HG02973 (cell line): Measurements from ENCODE around the gene RAPH1.

Experiments
- ATAC-seq: cut with Tn5 transposase; IDR thresholded peaks from one replicate; pipeline ENCODE4 v1.9.1; 2021; ENCODE audit warnings: moderate library complexity; ENCODE audit not compliant: unreplicated experiment

The RAPH1 gene, protein sequence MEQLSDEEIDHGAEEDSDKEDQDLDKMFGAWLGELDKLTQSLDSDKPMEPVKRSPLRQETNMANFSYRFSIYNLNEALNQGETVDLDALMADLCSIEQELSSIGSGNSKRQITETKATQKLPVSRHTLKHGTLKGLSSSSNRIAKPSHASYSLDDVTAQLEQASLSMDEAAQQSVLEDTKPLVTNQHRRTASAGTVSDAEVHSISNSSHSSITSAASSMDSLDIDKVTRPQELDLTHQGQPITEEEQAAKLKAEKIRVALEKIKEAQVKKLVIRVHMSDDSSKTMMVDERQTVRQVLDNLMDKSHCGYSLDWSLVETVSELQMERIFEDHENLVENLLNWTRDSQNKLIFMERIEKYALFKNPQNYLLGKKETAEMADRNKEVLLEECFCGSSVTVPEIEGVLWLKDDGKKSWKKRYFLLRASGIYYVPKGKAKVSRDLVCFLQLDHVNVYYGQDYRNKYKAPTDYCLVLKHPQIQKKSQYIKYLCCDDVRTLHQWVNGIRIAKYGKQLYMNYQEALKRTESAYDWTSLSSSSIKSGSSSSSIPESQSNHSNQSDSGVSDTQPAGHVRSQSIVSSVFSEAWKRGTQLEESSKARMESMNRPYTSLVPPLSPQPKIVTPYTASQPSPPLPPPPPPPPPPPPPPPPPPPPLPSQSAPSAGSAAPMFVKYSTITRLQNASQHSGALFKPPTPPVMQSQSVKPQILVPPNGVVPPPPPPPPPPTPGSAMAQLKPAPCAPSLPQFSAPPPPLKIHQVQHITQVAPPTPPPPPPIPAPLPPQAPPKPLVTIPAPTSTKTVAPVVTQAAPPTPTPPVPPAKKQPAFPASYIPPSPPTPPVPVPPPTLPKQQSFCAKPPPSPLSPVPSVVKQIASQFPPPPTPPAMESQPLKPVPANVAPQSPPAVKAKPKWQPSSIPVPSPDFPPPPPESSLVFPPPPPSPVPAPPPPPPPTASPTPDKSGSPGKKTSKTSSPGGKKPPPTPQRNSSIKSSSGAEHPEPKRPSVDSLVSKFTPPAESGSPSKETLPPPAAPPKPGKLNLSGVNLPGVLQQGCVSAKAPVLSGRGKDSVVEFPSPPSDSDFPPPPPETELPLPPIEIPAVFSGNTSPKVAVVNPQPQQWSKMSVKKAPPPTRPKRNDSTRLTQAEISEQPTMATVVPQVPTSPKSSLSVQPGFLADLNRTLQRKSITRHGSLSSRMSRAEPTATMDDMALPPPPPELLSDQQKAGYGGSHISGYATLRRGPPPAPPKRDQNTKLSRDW

DNA sequence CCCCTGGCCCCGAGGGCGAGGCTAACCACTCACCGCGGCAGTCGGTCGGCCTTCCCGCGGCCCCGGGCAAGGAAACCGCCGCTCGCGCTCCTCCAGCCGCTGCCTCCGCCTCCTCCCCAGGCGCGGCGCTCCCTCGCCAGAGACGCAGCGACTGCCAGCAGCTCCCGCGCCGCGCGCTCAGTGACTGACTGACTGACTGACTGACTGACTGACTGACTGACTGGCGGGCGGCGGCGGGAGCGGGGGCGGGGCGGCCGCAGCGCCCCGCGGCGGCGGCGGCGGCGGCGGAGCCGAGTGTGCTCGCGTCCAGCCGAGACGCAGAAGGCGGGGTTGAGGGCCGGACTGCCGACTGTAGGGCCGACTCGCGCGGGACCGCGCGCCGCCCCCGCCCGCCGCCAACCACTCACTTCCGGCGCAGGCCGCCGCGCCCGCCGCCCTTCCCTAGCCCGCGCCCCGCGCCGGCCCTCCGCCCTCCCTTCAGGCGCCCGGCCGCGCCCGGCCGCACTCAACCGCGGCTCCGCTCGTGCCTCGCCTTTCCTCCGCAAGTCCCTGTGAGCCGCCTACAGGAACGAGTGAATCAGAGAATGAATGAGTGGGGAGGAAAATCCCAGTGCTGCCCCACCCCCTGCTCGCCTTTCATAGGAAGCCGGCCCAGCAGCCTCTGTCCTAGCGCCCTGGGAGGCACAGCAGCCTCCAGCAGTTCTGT is at the start of gene RAPH1:
TSS of gene RAPH1 (minus strand) at position 224 of the 706 bp plus-strand sequence. CDS start 39,948 bp downstream, outside the sequence.
- ATAC-seq, result peak; percentile 62

DNA sequence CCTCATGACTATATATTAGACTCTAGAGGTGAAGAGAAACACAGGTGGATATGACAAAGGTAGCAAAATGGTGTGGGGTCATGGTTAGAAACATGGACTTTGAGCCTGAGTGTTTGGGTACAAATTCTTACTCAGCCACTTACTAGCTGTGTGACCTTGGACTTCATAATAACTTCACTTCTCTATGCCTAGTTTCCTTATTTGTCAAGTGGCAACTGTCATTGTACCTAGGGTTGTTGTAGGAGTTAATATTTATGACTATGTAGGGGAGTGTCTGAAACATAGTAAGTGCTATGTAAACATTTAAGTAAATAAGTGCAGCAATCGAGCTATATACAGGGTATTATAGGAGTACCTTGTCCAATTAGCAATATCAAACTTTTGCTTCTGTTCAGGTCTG is 49.7 kb upstream of the RAPH1 start:
- no peak for ATAC-seq

DNA sequence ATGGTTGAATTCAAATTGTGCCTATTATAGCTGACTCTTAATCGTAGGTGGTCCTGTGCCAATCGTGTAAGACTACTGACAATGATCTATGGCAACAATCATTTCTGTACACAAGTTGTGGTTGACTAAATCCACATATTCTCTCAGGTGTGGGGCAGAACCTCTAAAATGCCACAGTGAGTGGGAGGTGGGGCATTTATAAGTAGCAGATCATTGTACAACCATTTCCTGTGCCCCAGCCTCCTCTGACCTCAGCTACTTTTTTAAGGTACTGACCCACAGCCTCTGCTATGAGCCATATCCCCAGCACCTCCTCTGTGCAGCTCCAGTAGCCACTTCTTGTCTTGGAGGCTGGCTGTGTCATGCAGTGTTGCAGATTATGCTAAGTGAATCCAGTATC is 48.6 kb upstream of the RAPH1 start:
- ATAC-seq, result peak; percentile 48

DNA sequence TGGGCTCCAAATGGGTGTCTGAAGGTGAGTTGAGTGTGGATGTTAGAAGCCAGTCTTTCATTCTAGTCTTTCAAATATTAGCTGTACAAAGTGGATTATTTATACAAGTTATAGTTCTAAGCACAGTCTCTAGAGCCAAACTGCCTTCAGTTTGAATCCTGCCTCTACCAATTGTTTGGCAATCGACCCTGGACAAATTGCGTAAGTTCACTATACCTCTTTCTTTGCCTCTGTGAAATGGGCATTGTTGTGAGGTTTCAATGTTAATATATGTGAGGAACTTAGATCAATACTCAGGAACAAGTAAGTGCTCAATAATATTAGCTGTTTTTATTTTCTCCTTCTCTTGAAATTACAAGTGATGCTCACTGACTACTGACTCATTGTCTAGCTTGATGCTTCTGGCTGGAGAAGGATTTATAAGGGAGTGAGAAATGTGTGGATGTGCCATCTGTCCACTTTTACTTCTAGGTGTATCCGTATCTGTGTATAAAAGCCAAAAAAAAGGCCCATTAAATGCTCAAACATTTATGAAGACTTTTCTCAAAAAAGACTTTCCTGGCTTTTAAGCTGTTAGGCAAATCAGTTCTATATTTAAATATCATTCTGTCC is 48.1 kb upstream of the RAPH1 start:
- no peak for ATAC-seq

DNA sequence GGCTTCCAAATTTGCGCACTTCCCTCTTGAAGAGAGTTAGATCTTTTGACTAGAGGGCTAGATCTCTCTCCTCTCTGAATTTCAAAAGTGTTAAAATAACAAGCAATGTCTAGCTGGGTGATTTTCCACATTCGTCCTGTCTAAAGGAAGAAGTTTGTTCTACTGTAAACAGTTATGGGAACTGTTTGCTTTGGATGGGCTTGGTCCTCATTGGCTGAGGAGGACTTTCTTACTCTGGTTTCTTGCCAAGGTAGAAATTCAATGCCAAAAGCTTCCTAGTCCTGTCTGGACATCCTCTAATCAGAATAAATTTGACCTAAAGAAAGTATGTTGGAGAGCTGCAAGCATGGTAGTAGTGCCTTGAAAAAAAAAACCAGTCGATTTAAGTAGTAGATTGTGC is 47.4 kb upstream of the RAPH1 start:
- no peak for ATAC-seq

DNA sequence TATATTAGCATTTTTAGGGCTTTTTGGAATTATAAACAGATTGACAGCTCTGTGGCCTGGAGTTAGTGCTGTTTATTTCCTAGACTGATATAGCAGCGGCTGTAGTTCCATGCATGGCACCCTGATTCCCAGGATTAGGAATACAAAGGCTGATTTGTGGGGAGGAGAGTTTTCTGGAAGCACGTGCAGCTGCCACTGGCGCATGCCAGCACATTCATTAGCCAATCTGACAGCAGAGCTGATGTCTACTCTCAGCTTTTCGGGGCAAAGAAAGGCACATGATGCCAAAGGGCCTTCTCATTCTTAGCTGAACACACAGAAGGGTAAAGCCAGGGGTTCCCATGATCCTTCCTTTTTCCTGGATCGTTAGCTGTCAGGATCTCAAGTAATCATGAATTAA is 45.7 kb upstream of the RAPH1 start:
- no peak for ATAC-seq

DNA sequence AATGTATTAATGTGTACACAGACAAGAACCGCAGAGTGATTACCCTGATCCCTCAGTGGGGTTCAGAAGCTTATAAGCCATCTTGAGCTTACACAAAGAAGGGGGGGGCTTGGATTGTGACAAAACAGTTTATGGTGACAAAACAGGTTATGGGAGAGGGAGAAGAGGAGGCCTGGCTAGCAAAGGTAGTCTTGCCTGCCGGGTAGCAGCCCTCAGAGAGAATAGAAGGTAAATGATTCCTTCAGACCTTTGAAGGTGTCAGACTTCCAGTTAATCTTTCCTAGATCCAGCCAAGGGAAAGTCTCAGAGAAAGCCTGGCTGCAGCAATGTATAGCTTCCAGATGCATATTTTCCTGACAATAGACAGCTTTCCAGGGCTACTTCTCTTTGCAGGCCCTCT is 44.6 kb upstream of the RAPH1 start:
- ATAC-seq, result no peak

DNA sequence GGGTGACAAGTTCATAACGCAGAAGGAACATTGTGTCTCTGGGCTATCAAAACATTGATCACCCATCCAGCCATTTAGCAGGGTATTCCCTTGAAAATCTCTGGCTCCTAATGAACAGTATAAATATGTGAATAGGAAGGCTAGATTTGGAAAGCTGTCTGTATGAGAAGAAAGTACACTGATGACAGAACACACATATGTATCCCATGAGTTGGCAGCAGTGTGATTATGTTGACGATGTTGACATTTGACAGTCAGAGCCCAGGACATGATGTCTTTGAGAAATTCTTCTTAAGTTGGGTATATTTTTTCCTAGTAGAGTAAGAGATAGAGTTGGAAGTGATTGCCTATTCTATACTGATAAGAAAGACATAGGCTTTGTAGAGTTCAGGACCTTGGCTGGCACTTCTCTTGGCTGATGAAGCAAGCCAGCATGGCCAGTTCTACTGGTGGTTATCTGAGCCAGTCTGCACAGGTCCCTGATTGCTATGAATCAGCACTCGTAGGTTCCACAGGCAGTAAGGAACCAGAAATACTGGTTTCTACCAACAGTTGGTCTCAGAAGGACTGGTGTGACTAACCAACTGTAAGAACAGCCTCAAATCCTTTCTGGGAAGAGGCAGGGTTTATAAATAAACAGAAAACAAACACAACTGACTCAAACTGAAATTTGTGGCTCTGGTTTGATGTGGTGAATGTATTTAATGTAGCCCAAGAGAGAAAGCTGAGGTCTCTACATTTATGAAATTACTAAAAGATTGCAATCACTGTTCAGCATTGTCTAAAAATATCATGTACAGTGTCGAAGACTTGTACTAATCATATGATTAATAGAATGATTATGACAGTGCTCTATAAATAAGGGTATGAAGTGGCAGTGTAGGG is 43.9 kb upstream of the RAPH1 start:
- ATAC-seq, result peak; percentile 97

DNA sequence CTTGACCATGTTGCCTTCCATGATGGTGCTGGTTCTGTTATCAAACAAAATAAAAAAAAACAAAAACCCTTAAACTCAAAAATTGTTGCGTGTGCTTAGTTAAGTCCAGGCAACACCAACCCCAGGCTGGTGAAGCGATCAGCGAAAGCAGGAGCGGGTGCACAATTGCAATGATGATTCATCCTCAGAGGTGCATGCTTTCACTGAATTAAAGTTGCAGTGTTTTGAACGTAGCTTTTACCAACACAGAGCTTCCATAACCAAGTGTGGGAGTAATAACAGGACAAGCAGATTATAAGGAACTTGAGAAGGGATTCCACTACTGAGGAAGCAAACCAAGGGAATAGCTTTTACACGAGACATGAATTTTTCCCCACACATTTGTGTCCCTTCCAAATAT is 39.7 kb upstream of the RAPH1 start:
- no peak for ATAC-seq

DNA sequence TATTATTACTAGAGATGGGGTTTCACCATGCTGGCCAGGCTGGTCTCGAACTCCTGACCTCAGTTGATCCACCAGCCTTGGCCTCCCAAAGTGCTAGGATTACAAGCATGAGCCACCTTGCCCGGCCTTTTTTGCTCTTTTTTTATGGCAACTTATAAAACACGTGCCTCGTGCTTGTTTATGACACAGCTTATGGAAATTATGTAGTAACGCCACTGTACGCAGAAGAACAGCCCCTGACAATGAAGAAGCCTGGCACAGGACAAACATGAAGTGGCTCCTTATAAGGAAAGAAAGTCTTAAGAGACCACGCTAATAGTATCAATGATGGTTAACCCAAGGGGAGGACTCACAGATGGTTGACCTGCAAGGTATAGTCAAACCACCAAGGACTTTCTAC is 37.2 kb upstream of the RAPH1 start:
- ATAC-seq, result no peak

DNA sequence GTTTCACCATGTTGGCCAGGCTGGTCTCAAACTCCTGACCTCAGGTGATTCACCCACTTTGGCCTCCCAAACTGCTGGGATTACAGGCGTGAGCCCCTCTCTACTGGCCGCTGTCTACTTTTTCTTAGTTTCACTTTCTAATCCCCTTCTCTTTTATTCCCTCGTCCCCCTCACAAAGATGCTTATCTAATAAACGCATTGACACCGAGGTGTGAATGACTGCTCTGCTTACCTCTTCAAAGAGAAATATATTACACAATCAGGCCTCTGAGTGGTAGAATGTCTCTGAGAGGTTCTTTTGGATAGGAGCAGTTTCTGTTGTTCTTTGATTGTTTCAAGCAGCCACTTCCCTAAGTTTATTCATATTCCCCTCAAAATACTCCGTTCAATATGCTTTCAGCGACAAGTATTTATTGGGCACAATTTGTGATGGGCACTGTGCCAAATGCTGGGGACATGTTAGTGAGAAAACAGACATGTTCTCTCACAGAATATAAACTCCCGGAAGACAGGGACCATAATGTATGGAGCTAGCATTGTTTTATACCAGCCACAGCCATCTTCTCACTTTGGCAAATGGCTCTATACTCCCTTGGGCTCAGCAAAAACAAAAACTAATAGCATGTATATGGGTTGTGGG is 34.7 kb upstream of the RAPH1 start:
- no peak for ATAC-seq

DNA sequence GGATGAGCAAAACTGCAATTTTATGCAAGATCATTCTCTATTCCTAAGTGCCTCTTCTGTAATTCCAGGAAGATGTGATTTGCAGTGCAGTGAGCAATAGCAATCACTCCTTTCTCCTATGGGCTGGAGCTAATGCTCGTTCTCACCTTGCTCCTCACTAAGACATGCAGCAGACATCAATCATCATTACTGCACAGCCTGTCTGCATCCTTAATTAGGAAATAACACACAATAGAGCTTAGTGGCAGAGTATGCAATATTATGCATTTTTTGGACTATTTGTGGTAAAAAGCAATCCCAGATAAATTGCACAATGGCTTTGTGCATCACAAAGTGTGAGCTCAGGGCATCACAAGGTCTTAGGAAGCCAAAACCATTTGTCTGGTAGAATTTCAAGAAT is 32.6 kb upstream of the RAPH1 start:
- no peak for ATAC-seq

DNA sequence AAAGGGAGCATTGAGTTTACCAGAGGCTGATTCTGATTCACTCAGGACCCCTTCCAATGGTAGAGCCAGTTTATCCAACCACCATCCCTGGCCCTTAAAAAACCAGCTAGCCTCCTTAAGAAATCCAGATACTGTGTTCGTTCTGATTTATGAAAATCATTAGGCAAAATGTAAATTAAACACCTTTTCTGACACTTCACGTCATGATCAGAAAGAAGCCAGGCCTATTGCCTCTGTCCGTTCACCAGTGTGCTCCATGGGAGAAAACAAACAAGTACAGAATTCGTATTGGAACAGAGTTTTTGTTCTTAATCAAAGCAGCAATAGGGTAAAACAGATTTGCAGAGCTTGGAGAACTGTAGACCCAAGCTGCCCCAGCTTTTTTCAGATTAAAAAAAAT is 31.1 kb upstream of the RAPH1 start:
- no peak for ATAC-seq

DNA sequence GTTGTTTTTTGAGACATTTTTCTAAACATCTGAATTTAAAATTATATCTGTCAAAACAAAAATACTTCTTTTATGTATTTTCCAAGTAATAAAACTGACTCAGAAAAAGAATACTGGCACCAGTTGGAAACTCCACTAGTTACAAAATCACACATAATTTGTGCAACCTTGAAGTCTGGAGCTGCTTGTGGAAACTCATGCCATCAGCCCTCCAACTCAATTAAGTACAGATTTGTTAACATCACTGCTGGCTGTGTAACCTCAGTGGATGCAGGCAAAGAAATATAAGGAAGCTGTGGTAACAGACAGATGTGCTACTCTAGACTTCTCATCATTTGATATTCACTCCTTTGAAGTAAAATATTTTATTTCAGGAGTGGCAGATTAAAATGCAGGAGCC is 30.0 kb upstream of the RAPH1 start:
- no peak for ATAC-seq

DNA sequence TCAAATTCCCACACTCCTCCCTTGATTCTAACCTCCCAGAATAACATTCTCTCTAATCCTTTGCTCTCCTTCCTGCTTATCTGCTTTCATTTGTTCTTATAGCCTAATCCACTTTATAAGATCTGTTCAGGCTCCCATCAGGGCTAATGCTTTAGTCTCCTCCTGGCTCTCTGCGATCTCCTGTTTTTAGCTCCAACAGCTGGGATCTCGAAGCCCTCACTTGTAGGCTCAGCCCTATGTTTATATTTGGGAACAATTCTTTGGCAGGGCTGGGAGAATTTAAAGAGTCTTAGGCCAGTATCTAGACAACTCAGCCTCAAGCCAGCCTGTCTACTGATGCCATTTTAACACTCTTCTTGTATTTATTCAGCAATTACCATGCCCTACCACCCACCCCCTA is 27.2 kb upstream of the RAPH1 start:
- ATAC-seq, result no peak

DNA sequence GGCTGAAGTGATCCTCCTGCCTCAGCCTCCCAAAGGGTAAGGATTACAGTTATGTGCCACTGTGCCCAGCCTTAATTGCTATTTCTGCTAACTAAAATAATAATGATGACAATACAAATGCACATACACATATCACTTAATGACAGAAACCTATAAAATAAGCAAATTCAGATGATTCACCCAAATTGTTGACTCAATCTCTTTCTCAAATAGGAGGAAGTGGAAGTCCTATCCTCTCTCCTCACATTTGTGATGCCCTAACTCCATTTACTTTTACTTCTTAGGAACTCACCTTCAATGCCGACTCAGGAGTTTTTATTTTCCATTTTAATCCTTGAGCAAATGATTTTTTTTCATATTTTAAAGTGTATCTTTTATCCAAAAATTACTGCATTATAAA is 24.5 kb upstream of the RAPH1 start:
- ATAC-seq, result no peak

DNA sequence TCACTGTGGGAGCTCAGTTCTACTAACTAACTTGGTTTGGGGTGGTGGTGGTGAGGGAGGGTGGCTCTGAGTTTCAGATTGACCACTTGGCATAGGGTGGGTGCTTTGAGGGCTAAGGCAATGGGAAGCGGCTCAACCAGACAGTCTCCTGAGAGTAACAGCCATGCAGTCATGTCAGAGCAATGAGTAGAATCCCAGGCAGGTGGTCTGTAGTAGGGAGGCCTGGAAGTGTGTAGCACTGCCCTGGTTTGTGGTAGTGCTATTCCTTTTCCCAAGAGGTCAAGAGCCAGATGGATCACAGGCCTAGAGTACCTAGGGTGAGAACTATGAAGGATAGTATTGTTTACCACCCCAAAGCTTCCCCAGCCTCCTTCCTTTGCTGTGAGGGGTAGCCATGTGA is 18.7 kb upstream of the RAPH1 start:
- no peak for ATAC-seq

DNA sequence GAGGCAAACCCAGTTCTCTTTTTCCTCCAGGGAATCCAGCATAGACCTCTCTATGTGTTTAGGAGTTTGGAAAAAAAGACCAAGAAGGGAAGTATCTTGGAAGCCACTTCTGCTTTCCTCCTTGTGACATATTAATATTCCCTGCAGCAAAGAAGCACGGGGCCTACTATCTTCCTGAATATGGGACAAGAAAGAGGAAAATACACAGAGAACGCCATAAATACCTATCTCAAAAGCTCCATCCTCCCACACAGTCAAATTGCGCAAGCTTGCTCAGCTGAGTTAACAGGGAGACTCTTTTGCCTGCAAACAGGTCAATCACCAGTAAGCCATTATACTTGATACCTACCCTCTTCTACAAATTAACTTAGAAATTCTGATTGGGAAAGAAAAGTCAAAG is 16.7 kb upstream of the RAPH1 start:
- no peak for ATAC-seq

DNA sequence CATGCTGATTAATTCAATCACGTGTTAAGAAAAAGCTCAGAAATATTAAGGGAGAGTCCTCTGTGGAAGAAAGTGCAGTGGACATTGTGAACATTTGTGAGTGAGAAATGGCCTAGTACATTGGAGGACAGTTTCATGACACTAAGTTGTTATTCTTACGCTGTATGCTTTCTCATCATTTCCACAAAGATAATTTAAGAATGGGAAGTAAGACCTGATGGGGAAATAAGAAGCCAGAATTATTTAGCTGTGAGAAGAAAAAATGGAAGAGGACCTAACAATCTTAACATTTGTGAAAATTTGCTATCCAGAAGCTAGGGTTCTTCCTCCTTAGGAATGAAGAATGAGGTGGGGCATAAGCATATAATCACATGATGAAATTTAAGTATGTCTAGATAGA is 15.2 kb upstream of the RAPH1 start:
- no peak for ATAC-seq
